ENCODE data around the gene ALKBH5. TPM values are rescaled to one million over a fixed set of nuclear protein-coding genes. Genes with fewer than 3 reads are reported as not detected.
A peak's percentile ranks its signal among the peaks of the same experiment; 100 is the strongest.

The ALKBH5 gene
- polyA plus RNA-seq, 1 of the 3 experiments (the other 2 are of a cell fraction): 41.0 TPM

DNA sequence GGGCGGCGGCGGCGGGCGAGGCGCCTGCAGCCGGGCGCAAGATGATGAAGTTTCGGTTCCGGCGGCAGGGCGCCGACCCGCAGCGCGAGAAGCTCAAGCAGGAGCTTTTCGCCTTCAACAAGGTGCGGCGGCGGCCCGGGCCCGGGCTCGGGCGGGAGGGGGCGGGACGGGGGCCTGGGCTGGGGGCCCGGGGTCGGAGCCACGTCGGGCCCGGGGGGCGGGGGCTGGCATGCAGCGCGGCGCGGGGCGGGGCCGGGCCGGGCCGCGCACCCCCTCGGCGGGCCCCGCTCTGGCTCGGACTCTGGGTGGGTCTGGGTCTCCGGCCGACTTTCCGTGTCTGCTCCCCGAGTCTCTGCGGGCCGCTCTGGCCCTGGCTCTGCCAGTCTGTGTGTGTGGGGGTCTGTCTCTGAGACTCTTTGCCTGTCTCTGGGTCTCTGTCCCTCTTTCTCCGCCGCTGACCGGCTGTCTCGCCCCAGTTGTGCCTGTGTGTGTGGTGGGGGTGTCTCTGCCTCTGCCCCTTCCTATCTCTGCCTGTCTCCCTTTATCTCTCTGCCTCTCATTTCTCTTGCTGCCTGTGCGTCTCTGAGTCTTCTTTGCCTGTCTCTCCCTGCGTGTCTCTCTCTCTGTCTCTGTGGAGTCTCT lies 42.1 kb downstream of the ALKBH5 start:
- POLR2A ChIA-PET: no interaction called here
- no peaks in the 10 kb centered on the region for H3K9me2 ChIP-seq
- peak overlapping the region; percentile 90 to 98 for H3K4me3 ChIP-seq (ENCODE audit: low read depth in 2 of 2, low read length in 1 of 2)
- H3K27ac ChIP-seq (ENCODE audit: low read depth in 2 of 2, low read length in 1 of 2): peak overlapping the region in 1 of 2 experiments; percentile 47; a peak in 1 of 4 replicates
- CTCF ChIA-PET: interaction anchor here (0.7 to 3.3 kb wide), 3 partner anchors 9 to 22 kb away, joined by 3 to 13 read pairs (median 4); no protein-coding TSS in a partner anchor
- H3K27me3 ChIP-seq (ENCODE audit: insufficient read depth): no peaks in the 10 kb centered on the region
- WGBS (ENCODE audit: low lambda C conversion rate): under 1% methylated on average over 10 of the region's 57 CpGs
- no peak overlapping the region for H2AFZ ChIP-seq (ENCODE audit: low read depth)
- peak overlapping the region; percentile 99 for H3K4me2 ChIP-seq
- peak overlapping the region; percentile 82 for H3K9ac ChIP-seq
- peaks cover 44% of the 10 kb centered on the region for H3K79me2 ChIP-seq (ENCODE audit: insufficient read depth)
- TF ChIP-seq SIN3A (IDR thresholded peaks at IDR 0.05; ENCODE audit: borderline replicate concordance, low read depth, low read length): peak; percentile 25; the same call in 1 of the 2 replicates
- TF ChIP-seq NRF1 (IDR thresholded peaks at IDR 0.05; ENCODE audit: low read depth, low read length): no peak
- H3K4me1 ChIP-seq (ENCODE audit: control insufficient read depth in 1 of 2, insufficient read depth in 2 of 2, low read depth in 1 of 2, low read length in 1 of 2): peaks cover 5 to 25% of the 10 kb centered on the region in 2 experiments; a peak in 2 of 4 replicates
- no peaks in the 10 kb centered on the region for H3F3A ChIP-seq (replicated peaks; ENCODE audit: insufficient read depth)
- H3K36me3 ChIP-seq (replicated peaks in 1 of 2; ENCODE audit: control insufficient read depth in 1 of 2, insufficient read depth in 2 of 2, low read length in 1 of 2): no peaks in the 10 kb centered on the region
- 0 out of 2 replicates have a peak, but pooled peaks cover 17% of the 10 kb centered on the region for H4K20me1 ChIP-seq (ENCODE audit: insufficient read depth)
- peak; percentile 87 for DNase-seq
- no peaks in the 10 kb centered on the region for H3K9me3 ChIP-seq

DNA sequence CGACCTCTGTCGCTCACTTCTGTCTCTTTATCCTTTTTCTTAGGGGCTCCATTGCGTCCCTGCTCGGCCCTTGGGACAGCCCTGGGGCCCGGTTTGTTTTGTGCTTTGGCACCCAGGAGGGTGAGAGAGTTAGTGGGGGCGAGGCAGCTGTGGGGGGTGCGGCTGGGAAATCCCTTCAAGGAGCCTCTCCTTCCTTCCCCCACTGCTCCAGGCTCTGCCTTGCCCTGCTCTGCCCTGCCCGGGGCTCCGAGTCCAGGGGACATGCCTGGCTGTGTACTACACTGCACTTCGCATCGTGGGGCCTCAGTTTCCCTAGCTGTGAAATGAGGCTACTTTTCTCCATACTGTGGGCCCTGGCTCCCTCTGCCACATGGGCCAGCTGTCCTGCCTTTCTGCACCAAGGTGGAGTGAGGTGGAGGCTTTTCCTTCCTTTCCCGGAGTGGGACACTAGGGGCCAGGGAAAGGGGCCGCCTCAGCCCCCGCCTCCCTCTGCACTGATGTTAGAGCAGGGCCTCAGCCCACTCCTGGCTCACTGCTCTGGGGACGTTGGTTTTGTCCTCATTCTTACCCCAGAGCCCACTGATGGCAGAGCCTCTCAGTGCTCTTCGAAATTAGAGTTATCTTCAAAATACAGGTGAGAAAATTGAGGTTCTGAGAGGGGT lies 42.8 kb downstream of the ALKBH5 start:
- H3K9ac ChIP-seq: peak overlapping the region; percentile 82
- H3K4me1 ChIP-seq (ENCODE audit: control insufficient read depth in 1 of 2, insufficient read depth in 2 of 2, low read depth in 1 of 2, low read length in 1 of 2): peaks cover 0 to 20% of the 10 kb centered on the region in 2 experiments; a peak in 1 of 4 replicates
- no peaks in the 10 kb centered on the region for H3K27me3 ChIP-seq (ENCODE audit: insufficient read depth)
- ChIA-PET CTCF (interaction anchor here (0.8 to 3.3 kb wide), 3 partner anchors 9 to 38 kb away, joined by 3 to 13 read pairs (median 4); no protein-coding TSS in a partner anchor), POLR2A (no interaction called here)
- TF ChIP-seq, protein P1, sequence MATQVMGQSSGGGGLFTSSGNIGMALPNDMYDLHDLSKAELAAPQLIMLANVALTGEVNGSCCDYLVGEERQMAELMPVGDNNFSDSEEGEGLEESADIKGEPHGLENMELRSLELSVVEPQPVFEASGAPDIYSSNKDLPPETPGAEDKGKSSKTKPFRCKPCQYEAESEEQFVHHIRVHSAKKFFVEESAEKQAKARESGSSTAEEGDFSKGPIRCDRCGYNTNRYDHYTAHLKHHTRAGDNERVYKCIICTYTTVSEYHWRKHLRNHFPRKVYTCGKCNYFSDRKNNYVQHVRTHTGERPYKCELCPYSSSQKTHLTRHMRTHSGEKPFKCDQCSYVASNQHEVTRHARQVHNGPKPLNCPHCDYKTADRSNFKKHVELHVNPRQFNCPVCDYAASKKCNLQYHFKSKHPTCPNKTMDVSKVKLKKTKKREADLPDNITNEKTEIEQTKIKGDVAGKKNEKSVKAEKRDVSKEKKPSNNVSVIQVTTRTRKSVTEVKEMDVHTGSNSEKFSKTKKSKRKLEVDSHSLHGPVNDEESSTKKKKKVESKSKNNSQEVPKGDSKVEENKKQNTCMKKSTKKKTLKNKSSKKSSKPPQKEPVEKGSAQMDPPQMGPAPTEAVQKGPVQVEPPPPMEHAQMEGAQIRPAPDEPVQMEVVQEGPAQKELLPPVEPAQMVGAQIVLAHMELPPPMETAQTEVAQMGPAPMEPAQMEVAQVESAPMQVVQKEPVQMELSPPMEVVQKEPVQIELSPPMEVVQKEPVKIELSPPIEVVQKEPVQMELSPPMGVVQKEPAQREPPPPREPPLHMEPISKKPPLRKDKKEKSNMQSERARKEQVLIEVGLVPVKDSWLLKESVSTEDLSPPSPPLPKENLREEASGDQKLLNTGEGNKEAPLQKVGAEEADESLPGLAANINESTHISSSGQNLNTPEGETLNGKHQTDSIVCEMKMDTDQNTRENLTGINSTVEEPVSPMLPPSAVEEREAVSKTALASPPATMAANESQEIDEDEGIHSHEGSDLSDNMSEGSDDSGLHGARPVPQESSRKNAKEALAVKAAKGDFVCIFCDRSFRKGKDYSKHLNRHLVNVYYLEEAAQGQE (IDR thresholded peaks at IDR 0.05; ENCODE audit: low read depth, low read length): no peak
- TF ChIP-seq EZH2phosphoT487 (IDR thresholded peaks at IDR 0.05; ENCODE audit: borderline replicate concordance, low read depth): no peak
- no peak for TF ChIP-seq SMC3 (IDR thresholded peaks at IDR 0.05; ENCODE audit: low read depth, low read length)
- TF ChIP-seq, protein P2, sequence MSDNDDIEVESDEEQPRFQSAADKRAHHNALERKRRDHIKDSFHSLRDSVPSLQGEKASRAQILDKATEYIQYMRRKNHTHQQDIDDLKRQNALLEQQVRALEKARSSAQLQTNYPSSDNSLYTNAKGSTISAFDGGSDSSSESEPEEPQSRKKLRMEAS (IDR thresholded peaks at IDR 0.05; ENCODE audit: low read depth): no peak
- TF ChIP-seq, protein P3, sequence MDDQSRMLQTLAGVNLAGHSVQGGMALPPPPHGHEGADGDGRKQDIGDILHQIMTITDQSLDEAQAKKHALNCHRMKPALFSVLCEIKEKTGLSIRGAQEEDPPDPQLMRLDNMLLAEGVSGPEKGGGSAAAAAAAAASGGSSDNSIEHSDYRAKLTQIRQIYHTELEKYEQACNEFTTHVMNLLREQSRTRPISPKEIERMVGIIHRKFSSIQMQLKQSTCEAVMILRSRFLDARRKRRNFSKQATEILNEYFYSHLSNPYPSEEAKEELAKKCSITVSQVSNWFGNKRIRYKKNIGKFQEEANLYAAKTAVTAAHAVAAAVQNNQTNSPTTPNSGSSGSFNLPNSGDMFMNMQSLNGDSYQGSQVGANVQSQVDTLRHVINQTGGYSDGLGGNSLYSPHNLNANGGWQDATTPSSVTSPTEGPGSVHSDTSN (IDR thresholded peaks at IDR 0.05): no peak
- TF ChIP-seq FOXJ3 (CRISPR knock-in tag; IDR thresholded peaks at IDR 0.05): no peak
- no peak for TF ChIP-seq RAD21 (IDR thresholded peaks at IDR 0.05; ENCODE audit: low read length)
- no peak for TF ChIP-seq JUND (IDR thresholded peaks at IDR 0.05)
- TF ChIP-seq MXI1 (IDR thresholded peaks at IDR 0.05; ENCODE audit: low read depth, low read length): no peak
- no peak for TF ChIP-seq YY1 (IDR thresholded peaks at IDR 0.05; ENCODE audit: low read depth)
- no peak for TF ChIP-seq RXRA (IDR thresholded peaks at IDR 0.05; ENCODE audit: borderline replicate concordance, low read depth)
- TF ChIP-seq TAF1 (IDR thresholded peaks at IDR 0.05; ENCODE audit: borderline replicate concordance, low read depth, low read length): no peak
- TF ChIP-seq, protein P4, sequence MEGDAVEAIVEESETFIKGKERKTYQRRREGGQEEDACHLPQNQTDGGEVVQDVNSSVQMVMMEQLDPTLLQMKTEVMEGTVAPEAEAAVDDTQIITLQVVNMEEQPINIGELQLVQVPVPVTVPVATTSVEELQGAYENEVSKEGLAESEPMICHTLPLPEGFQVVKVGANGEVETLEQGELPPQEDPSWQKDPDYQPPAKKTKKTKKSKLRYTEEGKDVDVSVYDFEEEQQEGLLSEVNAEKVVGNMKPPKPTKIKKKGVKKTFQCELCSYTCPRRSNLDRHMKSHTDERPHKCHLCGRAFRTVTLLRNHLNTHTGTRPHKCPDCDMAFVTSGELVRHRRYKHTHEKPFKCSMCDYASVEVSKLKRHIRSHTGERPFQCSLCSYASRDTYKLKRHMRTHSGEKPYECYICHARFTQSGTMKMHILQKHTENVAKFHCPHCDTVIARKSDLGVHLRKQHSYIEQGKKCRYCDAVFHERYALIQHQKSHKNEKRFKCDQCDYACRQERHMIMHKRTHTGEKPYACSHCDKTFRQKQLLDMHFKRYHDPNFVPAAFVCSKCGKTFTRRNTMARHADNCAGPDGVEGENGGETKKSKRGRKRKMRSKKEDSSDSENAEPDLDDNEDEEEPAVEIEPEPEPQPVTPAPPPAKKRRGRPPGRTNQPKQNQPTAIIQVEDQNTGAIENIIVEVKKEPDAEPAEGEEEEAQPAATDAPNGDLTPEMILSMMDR (IDR thresholded peaks at IDR 0.05): no peak
- no peak for TF ChIP-seq GABPA (IDR thresholded peaks at IDR 0.05; ENCODE audit: low read depth)
- no peak for TF ChIP-seq ELF1 (IDR thresholded peaks at IDR 0.05)
- no peak for TF ChIP-seq EP300 (IDR thresholded peaks at IDR 0.05; ENCODE audit: borderline replicate concordance in 1 of 2, low read depth in 1 of 2, low read length in 1 of 2)
- no peak for TF ChIP-seq RFX5 (IDR thresholded peaks at IDR 0.05; ENCODE audit: low read length)
- no peaks in the 10 kb centered on the region for H3K9me2 ChIP-seq
- 36% methylated on average over 11 of the region's 16 CpGs for WGBS (ENCODE audit: low lambda C conversion rate)
- peaks cover 49% of the 10 kb centered on the region for H3K79me2 ChIP-seq (ENCODE audit: insufficient read depth)
- DNase-seq: peak; percentile 45
- H2AFZ ChIP-seq (ENCODE audit: low read depth): no peak overlapping the region
- H3K27ac ChIP-seq (ENCODE audit: low read depth in 2 of 2, low read length in 1 of 2): no peak overlapping the region
- H3K4me2 ChIP-seq: peak overlapping the region; percentile 99
- no peaks in the 10 kb centered on the region for H3K36me3 ChIP-seq (replicated peaks in 1 of 2; ENCODE audit: control insufficient read depth in 1 of 2, insufficient read depth in 2 of 2, low read length in 1 of 2)
- no peaks in the 10 kb centered on the region for H3F3A ChIP-seq (replicated peaks; ENCODE audit: insufficient read depth)
- 0 out of 2 replicates have a peak, but pooled peaks cover 17% of the 10 kb centered on the region for H4K20me1 ChIP-seq (ENCODE audit: insufficient read depth)
- no peaks in the 10 kb centered on the region for H3K9me3 ChIP-seq
- H3K4me3 ChIP-seq (ENCODE audit: low read depth in 2 of 2, low read length in 1 of 2): peak overlapping the region; percentile 90 to 98
